Measurements from ENCODE around the gene COMT.

- no peak for TF ChIP-seq CTCF (conservative IDR thresholded peaks at IDR 0.05; ENCODE audit: low read depth, low read length)
- TF ChIP-seq RCOR1 (IDR thresholded peaks at IDR 0.05; ENCODE audit: insufficient replicate concordance, low read length): no peak
- no peak for TF ChIP-seq POLR2A (IDR thresholded peaks at IDR 0.05; ENCODE audit: low read depth, low read length)
Measured at GRCh38 chr22:19916006-19916405, 25.6 kb upstream of the COMT start.
